GM23338 (cell line): ENCODE measurements around the gene INHBC.

Experiments
- CREB1 ChIP-seq: fragments of 250-450 bp; sonication (Bioruptor Pico); IDR thresholded peaks from 2 replicates; pipeline ENCODE4 v1.5.0; 2020; ENCODE audit warnings: low read depth, mild to moderate bottlenecking, moderate library complexity
- EZH2 ChIP-seq: fragments of 200-600 bp; sonication (generic); IDR thresholded peaks from one replicate; pipeline ENCODE4 v1.8.0; 2017; ENCODE audit warnings: antibody characterized with exemption, mild to moderate bottlenecking, low read depth; ENCODE audit not compliant: unreplicated experiment
- EZH2phosphoT487 ChIP-seq: fragments of 200-600 bp; sonication (generic); IDR thresholded peaks from one replicate; pipeline ENCODE4 v1.8.1; 2018; ENCODE audit warnings: antibody characterized with exemption; ENCODE audit not compliant: unreplicated experiment
- JUNB ChIP-seq: IDR thresholded peaks from one replicate; pipeline ENCODE4 v1.6.1; 2016; ENCODE audit warnings: antibody characterized with exemption; ENCODE audit not compliant: unreplicated experiment
- POLR2AphosphoS5 ChIP-seq: IDR thresholded peaks from 2 replicates; pipeline ENCODE4 v1.6.1; 2016; ENCODE audit warnings: antibody characterized with exemption, low read depth
- ZNF114 ChIP-seq: fragments of 250-450 bp; sonication (Bioruptor Pico); IDR thresholded peaks from 2 replicates; pipeline ENCODE4 v1.5.0; 2020; ENCODE audit warnings: mild to moderate bottlenecking, moderate library complexity
- ZNF331 ChIP-seq: fragments of 250-450 bp; sonication (Bioruptor Pico); IDR thresholded peaks from 2 replicates; pipeline ENCODE4 v1.5.0; 2020; ENCODE audit warnings: low read depth, mild to moderate bottlenecking, moderate library complexity
- TF ChIP-seq, protein P1 (sequence below), 2 experiments: fragments of 200-600 bp in 1 of 2; sonication (generic) in 1 of 2; conservative IDR thresholded peaks; 2 replicates each; pipeline versions ENCODE4 v1.5.1 to v1.6.1; 2016 to 2017; ENCODE audit warnings: antibody characterized with exemption in 2 of 2, low read depth in 2 of 2, mild to moderate bottlenecking in 2 of 2, moderate library complexity in 1 of 2
- TF ChIP-seq, protein P2 (sequence below): IDR thresholded peaks from one replicate; pipeline ENCODE4 v1.6.1; 2018; ENCODE audit warnings: antibody characterized with exemption; ENCODE audit not compliant: unreplicated experiment

DNA sequence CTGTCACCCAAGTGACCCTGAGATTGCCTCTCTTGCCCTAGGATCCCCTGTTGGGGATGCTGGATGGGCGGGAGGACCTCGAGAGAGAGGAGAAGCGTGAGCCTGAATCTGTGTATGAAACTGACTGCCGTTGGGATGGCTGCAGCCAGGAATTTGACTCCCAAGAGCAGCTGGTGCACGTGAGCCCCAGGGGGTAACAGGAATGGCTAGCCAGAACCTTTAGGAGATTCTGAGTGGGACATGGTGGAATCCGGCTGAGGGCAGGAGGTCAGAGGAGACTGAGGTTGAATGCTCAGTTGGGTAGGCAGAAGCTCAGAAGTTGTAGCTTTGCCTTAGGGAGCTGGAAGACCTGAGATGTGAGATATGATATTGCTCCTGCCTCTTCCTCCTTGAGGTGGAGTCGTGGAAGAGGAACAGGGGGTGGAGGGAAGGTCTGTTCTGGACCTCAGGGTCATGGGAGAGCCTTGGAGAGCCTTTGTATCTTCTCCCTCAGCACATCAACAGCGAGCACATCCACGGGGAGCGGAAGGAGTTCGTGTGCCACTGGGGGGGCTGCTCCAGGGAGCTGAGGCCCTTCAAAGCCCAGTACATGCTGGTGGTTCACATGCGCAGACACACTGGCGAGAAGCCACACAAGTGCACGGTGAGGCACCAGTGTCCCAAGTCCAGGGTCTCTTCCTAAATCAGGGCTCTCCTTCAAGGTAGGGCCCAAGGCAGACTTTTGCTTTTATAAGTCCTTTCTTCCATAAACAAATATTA, 31.3 kb downstream of the INHBC start:
- TF ChIP-seq, protein P1, sequence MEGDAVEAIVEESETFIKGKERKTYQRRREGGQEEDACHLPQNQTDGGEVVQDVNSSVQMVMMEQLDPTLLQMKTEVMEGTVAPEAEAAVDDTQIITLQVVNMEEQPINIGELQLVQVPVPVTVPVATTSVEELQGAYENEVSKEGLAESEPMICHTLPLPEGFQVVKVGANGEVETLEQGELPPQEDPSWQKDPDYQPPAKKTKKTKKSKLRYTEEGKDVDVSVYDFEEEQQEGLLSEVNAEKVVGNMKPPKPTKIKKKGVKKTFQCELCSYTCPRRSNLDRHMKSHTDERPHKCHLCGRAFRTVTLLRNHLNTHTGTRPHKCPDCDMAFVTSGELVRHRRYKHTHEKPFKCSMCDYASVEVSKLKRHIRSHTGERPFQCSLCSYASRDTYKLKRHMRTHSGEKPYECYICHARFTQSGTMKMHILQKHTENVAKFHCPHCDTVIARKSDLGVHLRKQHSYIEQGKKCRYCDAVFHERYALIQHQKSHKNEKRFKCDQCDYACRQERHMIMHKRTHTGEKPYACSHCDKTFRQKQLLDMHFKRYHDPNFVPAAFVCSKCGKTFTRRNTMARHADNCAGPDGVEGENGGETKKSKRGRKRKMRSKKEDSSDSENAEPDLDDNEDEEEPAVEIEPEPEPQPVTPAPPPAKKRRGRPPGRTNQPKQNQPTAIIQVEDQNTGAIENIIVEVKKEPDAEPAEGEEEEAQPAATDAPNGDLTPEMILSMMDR (conservative IDR thresholded peaks at IDR 0.05; ENCODE audit: low read depth in 2 of 2), result no peak
- TF ChIP-seq POLR2AphosphoS5 (no peak), EZH2 (no peak), EZH2phosphoT487 (no peak), JUNB (no peak), ZNF331 (CRISPR knock-in tag) (no peak), CREB1 (CRISPR knock-in tag) (no peak), ZNF114 (CRISPR knock-in tag) (no peak)
- TF ChIP-seq, protein P2, sequence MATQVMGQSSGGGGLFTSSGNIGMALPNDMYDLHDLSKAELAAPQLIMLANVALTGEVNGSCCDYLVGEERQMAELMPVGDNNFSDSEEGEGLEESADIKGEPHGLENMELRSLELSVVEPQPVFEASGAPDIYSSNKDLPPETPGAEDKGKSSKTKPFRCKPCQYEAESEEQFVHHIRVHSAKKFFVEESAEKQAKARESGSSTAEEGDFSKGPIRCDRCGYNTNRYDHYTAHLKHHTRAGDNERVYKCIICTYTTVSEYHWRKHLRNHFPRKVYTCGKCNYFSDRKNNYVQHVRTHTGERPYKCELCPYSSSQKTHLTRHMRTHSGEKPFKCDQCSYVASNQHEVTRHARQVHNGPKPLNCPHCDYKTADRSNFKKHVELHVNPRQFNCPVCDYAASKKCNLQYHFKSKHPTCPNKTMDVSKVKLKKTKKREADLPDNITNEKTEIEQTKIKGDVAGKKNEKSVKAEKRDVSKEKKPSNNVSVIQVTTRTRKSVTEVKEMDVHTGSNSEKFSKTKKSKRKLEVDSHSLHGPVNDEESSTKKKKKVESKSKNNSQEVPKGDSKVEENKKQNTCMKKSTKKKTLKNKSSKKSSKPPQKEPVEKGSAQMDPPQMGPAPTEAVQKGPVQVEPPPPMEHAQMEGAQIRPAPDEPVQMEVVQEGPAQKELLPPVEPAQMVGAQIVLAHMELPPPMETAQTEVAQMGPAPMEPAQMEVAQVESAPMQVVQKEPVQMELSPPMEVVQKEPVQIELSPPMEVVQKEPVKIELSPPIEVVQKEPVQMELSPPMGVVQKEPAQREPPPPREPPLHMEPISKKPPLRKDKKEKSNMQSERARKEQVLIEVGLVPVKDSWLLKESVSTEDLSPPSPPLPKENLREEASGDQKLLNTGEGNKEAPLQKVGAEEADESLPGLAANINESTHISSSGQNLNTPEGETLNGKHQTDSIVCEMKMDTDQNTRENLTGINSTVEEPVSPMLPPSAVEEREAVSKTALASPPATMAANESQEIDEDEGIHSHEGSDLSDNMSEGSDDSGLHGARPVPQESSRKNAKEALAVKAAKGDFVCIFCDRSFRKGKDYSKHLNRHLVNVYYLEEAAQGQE, result no peak
